WTC11 (cell line): ENCODE data around the gene C19orf25.

ENCODE experiments used
- FOXP1 ChIP-seq: sonication (generic); formaldehyde crosslinking; IDR thresholded peaks from 2 replicates; pipeline ENCODE4 v1.8.0; 2022; ENCODE audit warnings: missing genetic modification reagents, mild to moderate bottlenecking, moderate library complexity, borderline replicate concordance
- KAT7 ChIP-seq: sonication (generic); formaldehyde crosslinking; IDR thresholded peaks from 2 replicates; pipeline ENCODE4 v1.8.1; 2023; ENCODE audit warnings: missing genetic modification reagents, mild to moderate bottlenecking, borderline replicate concordance
- TF ChIP-seq, protein P1 (sequence below): sonication (generic); formaldehyde crosslinking; IDR thresholded peaks from 2 replicates; pipeline ENCODE4 v1.8.0; 2022; ENCODE audit warnings: mild to moderate bottlenecking, missing genetic modification reagents
- TF ChIP-seq, protein P2 (sequence below): fragments of 200-600 bp; IDR thresholded peaks from 2 replicates; pipeline ENCODE4 v1.8.0; 2022; ENCODE audit warnings: antibody characterized with exemption
- TF ChIP-seq, protein P3 (sequence below): sonication (generic); formaldehyde crosslinking; IDR thresholded peaks from 2 replicates; pipeline ENCODE4 v1.8.1; 2022; ENCODE audit warnings: mild to moderate bottlenecking, missing genetic modification reagents, moderate library complexity, borderline replicate concordance
- TF ChIP-seq, protein P4 (sequence below): sonication (generic); formaldehyde crosslinking; IDR thresholded peaks from 2 replicates; pipeline ENCODE4 v1.8.1; 2023; ENCODE audit warnings: mild to moderate bottlenecking, missing genetic modification reagents, moderate library complexity

DNA sequence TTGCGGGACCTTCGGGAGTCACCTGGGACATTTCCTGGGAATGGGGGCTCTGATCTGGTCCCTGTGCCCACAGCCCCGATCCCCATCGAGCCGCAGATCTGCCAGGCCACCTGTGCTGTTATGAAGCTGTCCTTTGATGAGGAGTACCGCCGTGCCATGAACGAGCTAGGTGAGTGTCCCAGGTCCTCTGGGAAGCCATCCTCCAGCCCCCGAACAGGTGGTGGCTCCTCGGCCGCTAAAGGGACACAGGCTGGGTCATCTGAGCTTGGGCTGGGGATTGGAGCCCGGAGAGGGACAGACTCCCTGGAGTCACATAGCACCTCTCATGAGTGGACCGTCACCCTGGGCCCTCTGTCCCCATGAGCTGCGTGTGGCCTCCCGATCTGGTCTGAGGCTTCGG is 21.1 kb downstream of the C19orf25 start:
- TF ChIP-seq, protein P1, sequence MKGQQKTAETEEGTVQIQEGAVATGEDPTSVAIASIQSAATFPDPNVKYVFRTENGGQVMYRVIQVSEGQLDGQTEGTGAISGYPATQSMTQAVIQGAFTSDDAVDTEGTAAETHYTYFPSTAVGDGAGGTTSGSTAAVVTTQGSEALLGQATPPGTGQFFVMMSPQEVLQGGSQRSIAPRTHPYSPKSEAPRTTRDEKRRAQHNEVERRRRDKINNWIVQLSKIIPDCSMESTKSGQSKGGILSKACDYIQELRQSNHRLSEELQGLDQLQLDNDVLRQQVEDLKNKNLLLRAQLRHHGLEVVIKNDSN (CRISPR knock-in tag), result no peak
- TF ChIP-seq, protein P2, sequence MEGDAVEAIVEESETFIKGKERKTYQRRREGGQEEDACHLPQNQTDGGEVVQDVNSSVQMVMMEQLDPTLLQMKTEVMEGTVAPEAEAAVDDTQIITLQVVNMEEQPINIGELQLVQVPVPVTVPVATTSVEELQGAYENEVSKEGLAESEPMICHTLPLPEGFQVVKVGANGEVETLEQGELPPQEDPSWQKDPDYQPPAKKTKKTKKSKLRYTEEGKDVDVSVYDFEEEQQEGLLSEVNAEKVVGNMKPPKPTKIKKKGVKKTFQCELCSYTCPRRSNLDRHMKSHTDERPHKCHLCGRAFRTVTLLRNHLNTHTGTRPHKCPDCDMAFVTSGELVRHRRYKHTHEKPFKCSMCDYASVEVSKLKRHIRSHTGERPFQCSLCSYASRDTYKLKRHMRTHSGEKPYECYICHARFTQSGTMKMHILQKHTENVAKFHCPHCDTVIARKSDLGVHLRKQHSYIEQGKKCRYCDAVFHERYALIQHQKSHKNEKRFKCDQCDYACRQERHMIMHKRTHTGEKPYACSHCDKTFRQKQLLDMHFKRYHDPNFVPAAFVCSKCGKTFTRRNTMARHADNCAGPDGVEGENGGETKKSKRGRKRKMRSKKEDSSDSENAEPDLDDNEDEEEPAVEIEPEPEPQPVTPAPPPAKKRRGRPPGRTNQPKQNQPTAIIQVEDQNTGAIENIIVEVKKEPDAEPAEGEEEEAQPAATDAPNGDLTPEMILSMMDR, result no peak
- TF ChIP-seq, protein P3, sequence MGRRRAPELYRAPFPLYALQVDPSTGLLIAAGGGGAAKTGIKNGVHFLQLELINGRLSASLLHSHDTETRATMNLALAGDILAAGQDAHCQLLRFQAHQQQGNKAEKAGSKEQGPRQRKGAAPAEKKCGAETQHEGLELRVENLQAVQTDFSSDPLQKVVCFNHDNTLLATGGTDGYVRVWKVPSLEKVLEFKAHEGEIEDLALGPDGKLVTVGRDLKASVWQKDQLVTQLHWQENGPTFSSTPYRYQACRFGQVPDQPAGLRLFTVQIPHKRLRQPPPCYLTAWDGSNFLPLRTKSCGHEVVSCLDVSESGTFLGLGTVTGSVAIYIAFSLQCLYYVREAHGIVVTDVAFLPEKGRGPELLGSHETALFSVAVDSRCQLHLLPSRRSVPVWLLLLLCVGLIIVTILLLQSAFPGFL (CRISPR knock-in tag), result no peak
- TF ChIP-seq FOXP1 (no peak), KAT7 (CRISPR knock-in tag) (no peak)
- TF ChIP-seq, protein P4, sequence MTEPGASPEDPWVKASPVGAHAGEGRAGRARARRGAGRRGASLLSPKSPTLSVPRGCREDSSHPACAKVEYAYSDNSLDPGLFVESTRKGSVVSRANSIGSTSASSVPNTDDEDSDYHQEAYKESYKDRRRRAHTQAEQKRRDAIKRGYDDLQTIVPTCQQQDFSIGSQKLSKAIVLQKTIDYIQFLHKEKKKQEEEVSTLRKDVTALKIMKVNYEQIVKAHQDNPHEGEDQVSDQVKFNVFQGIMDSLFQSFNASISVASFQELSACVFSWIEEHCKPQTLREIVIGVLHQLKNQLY, result no peak
